ENCODE results near the gene LGI1. TPM values are rescaled to one million over a fixed set of nuclear protein-coding genes. Genes with fewer than 3 reads are reported as not detected.

LGI1 gene
- total RNA-seq, 6 donors from 2014 or later, result not detected

- WGBS, 2 donors, result 80 to 91% methylated on average over 3 of the region's 3 CpGs
- no peak for ATAC-seq (ENCODE audit: low FRiP score in 2 of 2)
These were observed 30.9 kb downstream of the LGI1 start for GRCh38 chr10:93788413-93789208.

GRCh38 chr10:93790439-93790838 is 32.7 kb downstream of the LGI1 start:
- TF ChIP-seq POLR2AphosphoS5 (IDR thresholded peaks at IDR 0.05) (no peak), CTCF (IDR thresholded peaks at IDR 0.05) (no peak), EP300 (IDR thresholded peaks at IDR 0.05) (no peak), POLR2A (IDR thresholded peaks at IDR 0.05) (no peak)
- H3K9me3 ChIP-seq, result no peaks in the 10 kb centered on the region
- no peak for ATAC-seq (ENCODE audit: low FRiP score in 2 of 2)
- 54 to 55% methylated on average over 3 of the region's 3 CpGs for WGBS, 2 donors
- no peak for DNase-seq
- H3K27me3 ChIP-seq, result no peaks in the 10 kb centered on the region
- no peak overlapping the region for H3K4me3 ChIP-seq
- H3K4me1 ChIP-seq, result no peaks in the 10 kb centered on the region
- no peak overlapping the region for H3K27ac ChIP-seq
- H3K36me3 ChIP-seq, result no peaks in the 10 kb centered on the region

More at GRCh38 chr10:93788413-93789208, 30.9 kb downstream of the LGI1 start:
- Histone ChIP-seq H3K9me3 (no peaks in the 10 kb centered on the region), H3K27me3 (no peaks in the 10 kb centered on the region), H3K4me1 (no peaks in the 10 kb centered on the region), H3K36me3 (no peaks in the 10 kb centered on the region), H3K27ac (no peak overlapping the region), H3K4me3 (no peak overlapping the region)
- no peak for DNase-seq
- TF ChIP-seq CTCF (IDR thresholded peaks at IDR 0.05), result no peak
- no peak for TF ChIP-seq EP300 (IDR thresholded peaks at IDR 0.05)
- TF ChIP-seq POLR2A (IDR thresholded peaks at IDR 0.05), result no peak
- TF ChIP-seq POLR2AphosphoS5 (IDR thresholded peaks at IDR 0.05), result no peak

- DNase-seq (no peak), ATAC-seq (ENCODE audit: low FRiP score in 2 of 2) (no peak)
- TF ChIP-seq POLR2AphosphoS5 (IDR thresholded peaks at IDR 0.05), result no peak
- no peak for TF ChIP-seq POLR2A (IDR thresholded peaks at IDR 0.05)
- TF ChIP-seq CTCF (IDR thresholded peaks at IDR 0.05), result no peak
- TF ChIP-seq EP300 (IDR thresholded peaks at IDR 0.05), result no peak
- no peak overlapping the region for H3K4me3 ChIP-seq
- no peaks in the 10 kb centered on the region for H3K27me3 ChIP-seq
- WGBS, 2 donors, result 62 to 63% methylated on average over 2 of the region's 2 CpGs
- no peaks in the 10 kb centered on the region for H3K4me1 ChIP-seq
- H3K27ac ChIP-seq, result no peak overlapping the region
- no peaks in the 10 kb centered on the region for H3K9me3 ChIP-seq
- no peaks in the 10 kb centered on the region for H3K36me3 ChIP-seq
These were observed 38.4 kb downstream of the LGI1 start for GRCh38 chr10:93796167-93796566.

- no peak overlapping the region for H3K4me3 ChIP-seq
- 75 to 79% methylated on average over 2 of the region's 2 CpGs for WGBS, 2 donors
These were observed 40.1 kb downstream of the LGI1 start for GRCh38 chr10:93797825-93798224.

More at GRCh38 chr10:93797825-93798224, 40.1 kb downstream of the LGI1 start:
- Histone ChIP-seq H3K36me3 (no peaks in the 10 kb centered on the region), H3K4me1 (no peaks in the 10 kb centered on the region), H3K9me3 (no peaks in the 10 kb centered on the region), H3K27ac (no peak overlapping the region), H3K27me3 (no peaks in the 10 kb centered on the region)
- DNase-seq (no peak), ATAC-seq (ENCODE audit: low FRiP score in 2 of 2) (no peak)
- TF ChIP-seq CTCF (IDR thresholded peaks at IDR 0.05) (no peak), EP300 (IDR thresholded peaks at IDR 0.05) (no peak), POLR2A (IDR thresholded peaks at IDR 0.05) (no peak), POLR2AphosphoS5 (IDR thresholded peaks at IDR 0.05) (no peak)
